ENCODE measurements around the gene NT5DC2. TPM values are rescaled to one million over a fixed set of nuclear protein-coding genes. Genes with fewer than 3 reads are reported as not detected.

NT5DC2 gene
- total and polyA plus RNA-seq, 2 donors (not counting 1 experiment from before 2014, with no cell fraction given) = 20.3 to 61.5 TPM

GRCh38 chr3:52530918-52531826 lies 2.5 kb downstream of the NT5DC2 start:
- Histone ChIP-seq H3K27me3 (ENCODE audit: control insufficient read depth, insufficient read depth, low read length) (no peaks in the 10 kb centered on the region), H3K9me3 (ENCODE audit: control insufficient read depth, insufficient read depth, low read depth, low read length) (no peaks in the 10 kb centered on the region), H2AFZ (ENCODE audit: low read length) (no peak overlapping the region), H3K27ac (ENCODE audit: insufficient read depth, low read length) (no peak overlapping the region), H3K4me2 (ENCODE audit: extremely low read depth, insufficient read depth, low read length) (no peak overlapping the region), H3K36me3 (ENCODE audit: control insufficient read depth, insufficient read depth, low read length) (peaks cover 14% of the 10 kb centered on the region), H3K4me1 (ENCODE audit: control insufficient read depth, extremely low read depth, insufficient read depth, low read length) (peaks cover 26% of the 10 kb centered on the region), H4K20me1 (ENCODE audit: control insufficient read depth, extremely low read depth, insufficient read depth, low read length) (no peaks in the 10 kb centered on the region), H3K4me3 (replicated peaks in 1 of 4; ENCODE audit: control extremely low read depth in 1 of 4, insufficient read depth in 1 of 4, low read depth in 3 of 4, low read length in 4 of 4) (no peak overlapping the region), H3K9ac (ENCODE audit: insufficient read depth, low read length) (no peak overlapping the region), H3K79me2 (ENCODE audit: control insufficient read depth, insufficient read depth, low read length) (peaks cover 25% of the 10 kb centered on the region)
- no peak for DNase-seq (ENCODE audit: low read depth in 2 of 2)
- no peak for TF ChIP-seq EZH2 (IDR thresholded peaks at IDR 0.05; ENCODE audit: low read length, missing control alignments)
- TF ChIP-seq, protein P1, sequence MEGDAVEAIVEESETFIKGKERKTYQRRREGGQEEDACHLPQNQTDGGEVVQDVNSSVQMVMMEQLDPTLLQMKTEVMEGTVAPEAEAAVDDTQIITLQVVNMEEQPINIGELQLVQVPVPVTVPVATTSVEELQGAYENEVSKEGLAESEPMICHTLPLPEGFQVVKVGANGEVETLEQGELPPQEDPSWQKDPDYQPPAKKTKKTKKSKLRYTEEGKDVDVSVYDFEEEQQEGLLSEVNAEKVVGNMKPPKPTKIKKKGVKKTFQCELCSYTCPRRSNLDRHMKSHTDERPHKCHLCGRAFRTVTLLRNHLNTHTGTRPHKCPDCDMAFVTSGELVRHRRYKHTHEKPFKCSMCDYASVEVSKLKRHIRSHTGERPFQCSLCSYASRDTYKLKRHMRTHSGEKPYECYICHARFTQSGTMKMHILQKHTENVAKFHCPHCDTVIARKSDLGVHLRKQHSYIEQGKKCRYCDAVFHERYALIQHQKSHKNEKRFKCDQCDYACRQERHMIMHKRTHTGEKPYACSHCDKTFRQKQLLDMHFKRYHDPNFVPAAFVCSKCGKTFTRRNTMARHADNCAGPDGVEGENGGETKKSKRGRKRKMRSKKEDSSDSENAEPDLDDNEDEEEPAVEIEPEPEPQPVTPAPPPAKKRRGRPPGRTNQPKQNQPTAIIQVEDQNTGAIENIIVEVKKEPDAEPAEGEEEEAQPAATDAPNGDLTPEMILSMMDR (conservative IDR thresholded peaks at IDR 0.05 in 1 of 2, IDR thresholded peaks at IDR 0.05 in 1 of 2; ENCODE audit: low read depth in 1 of 2, low read length in 2 of 2) = no peak

DNA sequence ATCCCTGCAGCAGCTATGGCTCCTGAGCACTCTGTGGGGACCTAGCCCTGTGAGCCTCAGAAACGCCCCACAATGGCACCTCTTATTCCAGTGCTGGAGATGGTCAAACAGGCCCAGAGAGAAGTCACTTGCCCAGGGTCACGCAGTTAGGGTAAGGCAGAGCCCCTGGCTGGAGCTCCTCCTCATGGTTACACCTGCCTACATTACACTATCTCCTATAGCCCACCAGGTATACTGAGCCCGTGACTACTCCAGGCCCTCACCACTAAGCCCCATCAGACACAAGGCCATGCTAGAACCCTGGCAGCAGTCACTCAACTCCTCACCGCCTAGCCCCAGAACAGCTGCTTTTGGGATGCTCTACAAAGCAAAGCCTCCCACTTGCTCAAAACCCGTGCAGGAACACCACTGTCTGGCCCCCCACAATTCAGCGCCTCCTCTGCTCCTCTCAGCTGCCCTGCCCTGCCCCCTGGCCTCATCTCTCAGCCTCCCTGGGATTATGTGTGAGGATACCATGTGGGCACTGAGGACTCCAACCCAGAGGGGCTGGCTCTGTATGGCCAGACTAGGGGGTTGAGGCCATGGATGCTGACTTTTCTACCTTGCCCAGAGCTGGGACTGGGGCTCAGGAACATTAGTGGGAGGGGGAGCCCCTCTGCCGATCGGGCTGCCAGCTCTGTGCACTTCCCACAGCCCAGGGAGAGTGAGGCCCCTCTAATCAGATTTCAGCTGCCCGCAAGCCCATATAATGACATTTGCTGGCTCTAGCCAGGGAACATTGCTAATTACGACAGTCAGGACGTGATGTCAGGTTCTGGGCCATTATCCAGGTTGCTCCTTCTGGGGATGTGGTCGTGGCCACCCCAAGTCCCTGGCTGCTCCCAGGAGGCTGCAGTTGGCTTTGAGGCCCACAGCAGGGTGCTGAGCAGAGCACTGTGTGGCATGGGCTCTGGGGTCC lies 4.0 kb downstream of the NT5DC2 start:
- no peak overlapping the region for H3K9ac ChIP-seq (ENCODE audit: insufficient read depth, low read length)
- peak; percentile 56 to 89 for DNase-seq (ENCODE audit: low read depth in 2 of 2)
- H3K27ac ChIP-seq (ENCODE audit: insufficient read depth, low read length) = peak overlapping the region; percentile 28

More for the DNA sequence above, 4.0 kb downstream of the NT5DC2 start:
- Histone ChIP-seq H4K20me1 (ENCODE audit: control insufficient read depth, extremely low read depth, insufficient read depth, low read length) (no peaks in the 10 kb centered on the region), H3K4me1 (ENCODE audit: control insufficient read depth, extremely low read depth, insufficient read depth, low read length) (peaks cover 30% of the 10 kb centered on the region), H3K79me2 (ENCODE audit: control insufficient read depth, insufficient read depth, low read length) (peaks cover 25% of the 10 kb centered on the region), H2AFZ (ENCODE audit: low read length) (no peak overlapping the region), H3K36me3 (ENCODE audit: control insufficient read depth, insufficient read depth, low read length) (peaks cover 18% of the 10 kb centered on the region), H3K27me3 (ENCODE audit: control insufficient read depth, insufficient read depth, low read length) (no peaks in the 10 kb centered on the region), H3K4me3 (replicated peaks in 1 of 4; ENCODE audit: control extremely low read depth in 1 of 4, insufficient read depth in 1 of 4, low read depth in 3 of 4, low read length in 4 of 4) (no peak overlapping the region), H3K4me2 (ENCODE audit: extremely low read depth, insufficient read depth, low read length) (peak overlapping the region; percentile 8), H3K9me3 (ENCODE audit: control insufficient read depth, insufficient read depth, low read depth, low read length) (no peaks in the 10 kb centered on the region)
- no peak for TF ChIP-seq EZH2 (IDR thresholded peaks at IDR 0.05; ENCODE audit: low read length, missing control alignments)
- TF ChIP-seq, protein P1 (conservative IDR thresholded peaks at IDR 0.05 in 1 of 2, IDR thresholded peaks at IDR 0.05 in 1 of 2; ENCODE audit: low read depth in 1 of 2, low read length in 2 of 2) = no peak

Measured in fibroblast of lung (primary cell).